Upper lobe of left lung (tissue), 4 donors: ENCODE measurements around the gene NUTF2.

Experiments used
- CTCF ChIP-seq, 6 experiments: fragments of 450-650 bp in 4 of 6; fragments of 200-600 bp in 2 of 6; sonication (generic) in 2 of 6; IDR thresholded peaks; one replicate each; pipeline ENCODE4 v1.5.1; 2016 to 2019; ENCODE audit warnings: antibody characterized with exemption in 6 of 6
- EP300 ChIP-seq, 4 donors: sonication (generic); formaldehyde crosslinking; IDR thresholded peaks; one replicate each; pipeline ENCODE4 v1.5.1; 2017; ENCODE audit warnings: antibody characterized with exemption in 4 of 4, control low read depth in 2 of 4
- POLR2A ChIP-seq, 4 donors: fragments of 450-650 bp; IDR thresholded peaks; one replicate each; pipeline ENCODE4 v1.5.1; 2016 to 2017; ENCODE audit warnings: antibody characterized with exemption in 4 of 4, mild to moderate bottlenecking in 2 of 4
- POLR2AphosphoS5 ChIP-seq, 2 donors: sonication (generic); formaldehyde crosslinking; IDR thresholded peaks; one replicate each; pipeline ENCODE4 v1.5.1; 2017; ENCODE audit warnings: antibody characterized with exemption in 2 of 2

GRCh38 chr16:67800338-67800926 lies 46.3 kb upstream of the NUTF2 start:
- no peak for TF ChIP-seq EP300 (IDR thresholded peaks at IDR 0.05)
- TF ChIP-seq CTCF (IDR thresholded peaks at IDR 0.05) = no peak
- no peak for TF ChIP-seq POLR2A (IDR thresholded peaks at IDR 0.05)
- TF ChIP-seq POLR2AphosphoS5 (IDR thresholded peaks at IDR 0.05) = no peak
